BLaER1 treated with 17β-estradiol and CSF1 and Interleukin-3, amounts not matched to agents 10 nM and 100 nM (cell line): ENCODE data around the gene KIAA1755.

ENCODE experiments used
- H3K27ac ChIP-seq, 11 experiments: shearing (Covaris generic); formaldehyde crosslinking; 2 replicates each; pipeline ENCODE4 v1.8.1; 2022
- H3K27me3 ChIP-seq, 11 experiments: shearing (Covaris generic); formaldehyde crosslinking; 2 replicates each; pipeline ENCODE4 v1.8.1; 2022
- H3K36me3 ChIP-seq, 11 experiments: shearing (Covaris generic); formaldehyde crosslinking; 2 replicates each; pipeline ENCODE4 v1.8.1; 2022
- H3K4me1 ChIP-seq, 10 experiments: shearing (Covaris generic); formaldehyde crosslinking; 2 replicates each; pipeline ENCODE4 v1.8.1; 2022
- H3K4me2 ChIP-seq, 11 experiments: shearing (Covaris generic); formaldehyde crosslinking; 2 replicates each; pipeline ENCODE4 v1.8.1; 2022
- H3K4me3 ChIP-seq, 10 experiments: shearing (Covaris generic); formaldehyde crosslinking; 2 replicates each; pipeline ENCODE4 v1.8.1; 2022
- H3K9ac ChIP-seq, 11 experiments: shearing (Covaris generic); formaldehyde crosslinking; 2 replicates each; pipeline ENCODE4 v1.8.1; 2022
- H3K9me3 ChIP-seq, 11 experiments: shearing (Covaris generic); formaldehyde crosslinking; replicated peaks in 1 of 11; 2 replicates each; pipeline ENCODE4 v1.8.1; 2022
- H4K20me1 ChIP-seq, 11 experiments: shearing (Covaris generic); formaldehyde crosslinking; 2 replicates each; pipeline ENCODE4 v1.8.1; 2022
- Cebpa-rat ChIP-seq, 11 experiments: shearing (Covaris generic); IDR thresholded peaks; 2 replicates each; pipeline ENCODE4 v1.8.1; 2022

The KIAA1755 gene

GRCh38 chr20:38210741-38211140 is 49.8 kb downstream of the KIAA1755 start:
- Histone ChIP-seq H3K9me3 (no peaks in the 10 kb centered on the region), H3K27me3 (no peaks in the 10 kb centered on the region), H3K4me1 (peaks cover 0 to 15% (median 3%) of the 10 kb centered on the region in 10 experiments; a peak in 7 of 20 replicates), H3K27ac (no peak overlapping the region), H3K9ac (no peak overlapping the region), H4K20me1 (no peaks in the 10 kb centered on the region), H3K36me3 (no peaks in the 10 kb centered on the region), H3K4me2 (peak overlapping the region in 3 of 11 experiments; percentile 13 to 35 (median 17); a peak in 1 of 22 replicates), H3K4me3 (no peak overlapping the region)
- TF ChIP-seq Cebpa-rat (IDR thresholded peaks at IDR 0.05): no peak

GRCh38 chr20:38209736-38210405 is 50.7 kb downstream of the KIAA1755 start:
- no peak for TF ChIP-seq Cebpa-rat (IDR thresholded peaks at IDR 0.05)
- no peak overlapping the region for H3K27ac ChIP-seq
- no peak overlapping the region for H3K4me3 ChIP-seq
- H3K36me3 ChIP-seq: no peaks in the 10 kb centered on the region
- H3K9ac ChIP-seq: no peak overlapping the region
- H3K27me3 ChIP-seq: no peaks in the 10 kb centered on the region
- peaks cover 0 to 20% (median 3%) of the 10 kb centered on the region in 10 experiments; a peak in 7 of 20 replicates for H3K4me1 ChIP-seq
- H4K20me1 ChIP-seq: no peaks in the 10 kb centered on the region
- no peaks in the 10 kb centered on the region for H3K9me3 ChIP-seq
- H3K4me2 ChIP-seq: no peak overlapping the region

GRCh38 chr20:38209054-38209675 is 51.4 kb downstream of the KIAA1755 start:
- no peak overlapping the region for H3K4me2 ChIP-seq
- no peak overlapping the region for H3K9ac ChIP-seq
- no peaks in the 10 kb centered on the region for H3K9me3 ChIP-seq
- H3K36me3 ChIP-seq: no peaks in the 10 kb centered on the region
- no peaks in the 10 kb centered on the region for H4K20me1 ChIP-seq
- no peak overlapping the region for H3K4me3 ChIP-seq
- no peak overlapping the region for H3K27ac ChIP-seq
- no peaks in the 10 kb centered on the region for H3K27me3 ChIP-seq
- no peak for TF ChIP-seq Cebpa-rat (IDR thresholded peaks at IDR 0.05)
- peaks cover 0 to 21% (median 3%) of the 10 kb centered on the region in 10 experiments; a peak in 7 of 20 replicates for H3K4me1 ChIP-seq

- Histone ChIP-seq H3K27ac (no peak overlapping the region), H4K20me1 (no peaks in the 10 kb centered on the region)
- no peak for TF ChIP-seq Cebpa-rat (IDR thresholded peaks at IDR 0.05)
Measured at GRCh38 chr20:38208523-38208922, 52.0 kb downstream of the KIAA1755 start.

GRCh38 chr20:38208088-38208487 is 52.4 kb downstream of the KIAA1755 start:
- Histone ChIP-seq H3K4me1 (peaks cover 0 to 23% (median 3%) of the 10 kb centered on the region in 10 experiments; a peak in 7 of 20 replicates), H3K36me3 (no peaks in the 10 kb centered on the region), H4K20me1 (no peaks in the 10 kb centered on the region), H3K9ac (no peak overlapping the region), H3K27me3 (no peaks in the 10 kb centered on the region), H3K9me3 (no peaks in the 10 kb centered on the region), H3K4me2 (no peak overlapping the region), H3K4me3 (no peak overlapping the region), H3K27ac (no peak overlapping the region)
- TF ChIP-seq Cebpa-rat (IDR thresholded peaks at IDR 0.05): no peak

More at GRCh38 chr20:38208523-38208922, 52.0 kb downstream of the KIAA1755 start:
- H3K36me3 ChIP-seq: no peaks in the 10 kb centered on the region
- H3K9ac ChIP-seq: no peak overlapping the region
- H3K4me2 ChIP-seq: no peak overlapping the region
- no peaks in the 10 kb centered on the region for H3K9me3 ChIP-seq
- no peak overlapping the region for H3K4me3 ChIP-seq
- peaks cover 0 to 21% (median 3%) of the 10 kb centered on the region in 10 experiments; a peak in 7 of 20 replicates for H3K4me1 ChIP-seq
- H3K27me3 ChIP-seq: no peaks in the 10 kb centered on the region

- no peak for TF ChIP-seq Cebpa-rat (IDR thresholded peaks at IDR 0.05)
- Histone ChIP-seq H3K27me3 (no peaks in the 10 kb centered on the region), H3K4me2 (no peak overlapping the region), H4K20me1 (no peaks in the 10 kb centered on the region), H3K9me3 (no peaks in the 10 kb centered on the region), H3K27ac (no peak overlapping the region), H3K9ac (no peak overlapping the region), H3K36me3 (no peaks in the 10 kb centered on the region), H3K4me1 (peaks cover 0 to 27% (median 3%) of the 10 kb centered on the region in 10 experiments; a peak in 8 of 20 replicates), H3K4me3 (no peak overlapping the region)
Measured at GRCh38 chr20:38207621-38208020, 52.9 kb downstream of the KIAA1755 start.

GRCh38 chr20:38205001-38205400 is 55.5 kb downstream of the KIAA1755 start:
- peaks cover 0 to 44% (median 7%) of the 10 kb centered on the region in 10 experiments; a peak in 10 of 20 replicates for H3K4me1 ChIP-seq
- no peak overlapping the region for H3K4me3 ChIP-seq
- TF ChIP-seq Cebpa-rat (IDR thresholded peaks at IDR 0.05): no peak
- H3K27ac ChIP-seq: no peak overlapping the region
- no peaks in the 10 kb centered on the region for H3K27me3 ChIP-seq
- no peaks in the 10 kb centered on the region for H3K9me3 ChIP-seq
- no peak overlapping the region for H3K4me2 ChIP-seq
- H3K36me3 ChIP-seq: no peaks in the 10 kb centered on the region
- H3K9ac ChIP-seq: no peak overlapping the region
- no peaks in the 10 kb centered on the region for H4K20me1 ChIP-seq

- Histone ChIP-seq H3K4me2 (no peak overlapping the region), H3K27me3 (no peaks in the 10 kb centered on the region), H3K9me3 (no peaks in the 10 kb centered on the region), H3K9ac (no peak overlapping the region), H3K36me3 (no peaks in the 10 kb centered on the region), H3K4me3 (no peak overlapping the region), H4K20me1 (no peaks in the 10 kb centered on the region), H3K27ac (no peak overlapping the region), H3K4me1 (peaks cover 0 to 54% (median 8%) of the 10 kb centered on the region in 10 experiments; a peak in 11 of 20 replicates)
- no peak for TF ChIP-seq Cebpa-rat (IDR thresholded peaks at IDR 0.05)
Measured at GRCh38 chr20:38203981-38204357, 56.6 kb downstream of the KIAA1755 start.

- no peak overlapping the region for H3K4me2 ChIP-seq
- H3K9me3 ChIP-seq: no peaks in the 10 kb centered on the region
- peaks cover 0 to 60% (median 13%) of the 10 kb centered on the region in 10 experiments; a peak in 14 of 20 replicates for H3K4me1 ChIP-seq
- no peak overlapping the region for H3K4me3 ChIP-seq
- H4K20me1 ChIP-seq: no peaks in the 10 kb centered on the region
- H3K27ac ChIP-seq: no peak overlapping the region
- no peaks in the 10 kb centered on the region for H3K36me3 ChIP-seq
- no peak for TF ChIP-seq Cebpa-rat (IDR thresholded peaks at IDR 0.05)
- H3K27me3 ChIP-seq: no peaks in the 10 kb centered on the region
- H3K9ac ChIP-seq: no peak overlapping the region
Measured at GRCh38 chr20:38203337-38203980, 57.1 kb downstream of the KIAA1755 start.
